NCI-H345 (cell line): ENCODE data around the gene IFNW1.
"Not testable (repeated sequence)": the region's sequence is repeated elsewhere in the genome, so short reads cannot be mapped to it uniquely, and the experiment has no call there.

Experiments used
- DNase-seq: peaks from one replicate; lab custom pipeline; 2025; lab: John Stamatoyannopoulos, UW

Gene IFNW1

GRCh38 chr9:21141427-21141882 is at the start of gene IFNW1:
Gene IFNW1 (minus strand): TSS chr9:21141832. CDS start chr9:21141570, 262 bp downstream.
- no peak for DNase-seq

DNA sequence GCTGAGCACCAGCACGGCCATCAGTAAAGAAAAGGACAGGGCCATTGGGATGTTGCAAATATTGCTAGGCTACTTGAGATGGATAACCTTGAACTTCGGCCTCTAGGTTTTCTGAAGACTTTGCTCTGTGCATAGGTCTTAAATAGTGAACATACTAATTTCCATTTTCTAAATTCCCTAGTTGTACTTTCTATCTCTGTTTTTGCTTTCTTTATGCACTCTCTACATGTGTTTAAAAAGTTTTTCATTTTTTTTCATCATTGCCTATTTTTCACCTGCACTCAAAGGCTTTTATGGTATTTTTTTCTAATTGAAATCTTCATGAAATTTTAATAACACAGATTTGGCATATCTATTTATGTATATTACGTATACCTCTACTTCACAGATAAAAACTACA is 45.9 kb upstream of the IFNW1 start, which contains the start of gene IFNA4:
IFNA4 (minus strand) TSS at position 101 of the 400 bp plus-strand sequence; CDS start at position 45, 56 bp downstream.
- not testable (repeated sequence) for DNase-seq

DNA sequence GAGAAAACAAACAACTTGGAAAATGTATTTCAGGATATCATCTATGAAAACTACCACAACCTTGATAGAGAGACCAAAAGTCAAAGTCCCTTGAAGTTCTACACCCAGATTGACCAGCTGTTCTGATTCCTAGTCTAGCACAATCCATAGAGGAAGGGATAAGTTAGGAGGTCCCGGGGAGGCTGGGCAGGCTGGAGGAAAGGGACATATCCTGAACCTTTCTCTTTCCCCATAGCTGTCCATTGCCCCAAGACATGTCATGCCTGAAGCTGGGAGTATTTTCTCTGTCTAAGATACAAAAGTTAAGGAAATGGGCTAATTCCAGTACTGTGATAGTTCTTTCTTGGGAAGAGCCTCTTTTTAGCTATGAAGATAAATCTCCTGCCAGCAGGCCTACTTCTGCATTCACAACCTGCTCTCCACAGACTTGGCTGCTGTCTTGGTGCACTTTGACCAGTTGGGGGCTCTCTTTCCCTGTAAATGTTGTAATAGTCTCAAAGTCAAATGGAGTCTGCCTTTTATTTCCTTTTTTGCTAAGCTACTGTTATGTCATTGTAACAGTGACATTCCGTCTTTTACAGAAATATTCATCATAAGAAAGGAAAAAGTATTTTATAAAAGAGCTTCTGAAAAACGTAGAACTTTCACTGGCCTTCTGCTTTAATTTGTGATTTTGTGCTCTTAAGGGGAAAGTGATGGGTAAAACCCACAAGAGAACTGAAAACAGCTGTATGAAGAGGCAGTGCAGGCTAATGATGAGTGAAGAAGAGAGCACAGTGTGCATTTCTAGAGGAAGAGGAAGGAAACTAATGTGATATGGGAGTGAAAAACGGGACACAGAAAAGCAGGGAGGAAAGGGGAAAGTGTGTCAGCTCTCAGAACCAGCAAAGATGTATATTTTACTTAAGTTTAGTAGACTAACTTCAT is 41.4 kb upstream of the IFNW1 start:
- DNase-seq, result not testable (repeated sequence)

GRCh38 chr9:21174671-21175070 is 33.0 kb upstream of the IFNW1 start:
- DNase-seq, result no peak

- DNase-seq, result no peak
These were observed 30.5 kb upstream of the IFNW1 start for GRCh38 chr9:21172156-21172555.

DNA sequence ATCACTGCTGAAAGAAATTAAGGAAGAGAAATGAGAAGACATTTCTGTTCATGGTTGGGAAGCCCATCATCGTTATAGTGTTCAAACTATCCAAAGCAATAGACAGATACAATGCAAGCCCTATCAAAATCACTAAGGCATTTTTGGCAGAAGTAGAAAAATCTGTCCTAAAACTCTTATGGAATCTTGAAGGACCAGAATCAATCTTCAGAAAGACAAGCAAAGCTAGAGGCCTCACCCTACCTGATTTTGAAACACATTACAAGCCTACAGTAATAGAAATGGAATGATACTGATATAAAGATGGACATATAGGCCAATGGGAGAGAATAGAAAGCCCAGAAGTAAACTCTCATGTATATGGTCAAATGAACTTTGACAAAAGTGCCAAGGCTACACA is 29.7 kb upstream of the IFNW1 start:
- no peak for DNase-seq

GRCh38 chr9:21166560-21166959 is 24.9 kb upstream of the IFNW1 start, which contains the start of gene IFNA21:
Gene IFNA21 (minus strand): TSS chr9:21166660. CDS start chr9:21166612, 48 bp downstream.
- DNase-seq, result not testable (repeated sequence)

DNA sequence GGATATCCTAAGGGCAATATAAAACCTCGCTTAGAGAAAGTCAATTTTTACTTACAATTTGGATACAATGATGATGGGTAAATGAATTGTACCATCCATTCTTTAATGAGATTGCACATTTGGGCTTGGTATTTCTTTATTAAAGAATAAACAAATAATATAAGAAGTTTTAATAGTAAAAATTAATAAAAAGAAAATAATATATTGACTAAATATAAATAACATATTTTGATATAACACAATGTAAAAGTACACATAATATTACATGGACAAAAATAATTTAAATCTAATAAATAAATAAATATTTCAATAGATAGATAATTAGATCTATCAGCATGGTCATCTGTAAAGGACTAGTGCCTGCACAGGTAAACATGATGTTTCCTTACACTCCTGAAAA is 23.9 kb upstream of the IFNW1 start:
- no peak for DNase-seq

DNA sequence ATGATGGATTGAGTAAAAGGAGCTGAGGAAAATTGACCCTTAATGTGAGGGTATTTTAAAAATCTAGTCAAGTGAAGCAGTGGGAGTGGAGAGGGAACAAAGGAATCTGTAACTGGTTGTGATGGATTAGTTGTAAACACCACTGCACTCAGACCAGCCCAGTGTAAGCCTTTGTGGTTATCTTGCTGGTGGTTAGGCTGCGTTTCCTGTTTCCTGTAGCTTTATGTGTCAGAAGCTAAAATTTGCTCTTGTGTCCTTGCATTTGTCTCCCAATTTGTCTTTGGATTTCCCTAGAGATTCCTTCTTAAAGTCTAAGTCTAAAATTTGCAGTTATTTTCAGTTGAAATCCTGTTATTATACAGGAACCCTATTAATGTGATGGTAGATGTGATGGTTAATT is 18.5 kb upstream of the IFNW1 start:
- DNase-seq, result no peak

DNA sequence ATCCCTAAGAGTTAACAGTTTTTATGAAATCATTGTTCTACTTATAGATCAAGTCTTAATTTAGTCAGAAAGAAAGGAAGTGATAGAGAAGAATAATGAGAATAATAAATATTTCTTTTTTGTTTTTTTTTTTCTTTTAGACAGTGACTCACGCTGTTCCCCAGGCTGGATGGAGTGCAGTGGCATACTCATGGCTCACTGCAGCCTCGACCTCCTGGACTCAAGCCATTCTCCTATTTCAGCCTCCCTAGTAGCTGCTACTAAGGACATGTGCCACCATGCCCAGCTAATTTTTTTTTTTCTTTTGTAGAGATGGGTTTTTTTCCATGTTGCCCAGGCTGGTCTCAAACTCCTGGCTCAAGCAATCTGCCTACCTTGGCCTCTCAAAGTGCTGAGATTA is 13.9 kb upstream of the IFNW1 start:
- no peak for DNase-seq

- DNase-seq, result peak; percentile 6
These were observed 12.5 kb upstream of the IFNW1 start for GRCh38 chr9:21154018-21154608.

DNA sequence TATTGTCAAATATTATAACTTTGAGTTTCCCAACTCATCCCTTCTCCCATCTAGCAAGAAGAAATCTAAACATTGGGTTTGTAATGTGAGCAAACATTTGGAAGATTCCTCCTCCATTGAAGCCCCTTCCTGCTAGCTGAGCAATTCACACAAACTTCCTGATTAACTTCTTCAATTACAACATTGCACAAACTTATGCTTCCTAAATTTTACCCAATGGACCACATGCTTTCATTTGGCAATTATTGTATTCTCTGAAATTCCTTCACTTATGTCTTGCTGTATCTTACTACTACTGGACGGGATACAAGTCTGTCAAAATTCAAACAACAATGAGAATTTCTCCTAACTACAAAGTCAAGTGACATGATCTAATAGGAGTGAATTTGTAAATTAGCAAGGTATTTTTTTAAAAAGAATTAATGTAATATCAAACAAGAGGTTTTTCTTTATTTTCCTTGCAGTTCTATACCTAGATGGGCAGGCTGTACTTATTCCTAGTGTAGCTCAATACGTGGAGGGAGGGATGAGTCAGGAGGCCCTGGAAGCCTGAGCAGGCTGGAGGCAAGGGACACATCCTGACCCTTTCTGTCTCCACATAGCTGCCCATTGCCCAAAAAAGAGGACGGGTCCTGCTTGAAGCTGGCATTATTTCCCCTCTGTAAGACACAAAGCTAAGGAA is 11.8 kb upstream of the IFNW1 start:
- no peak for DNase-seq

DNA sequence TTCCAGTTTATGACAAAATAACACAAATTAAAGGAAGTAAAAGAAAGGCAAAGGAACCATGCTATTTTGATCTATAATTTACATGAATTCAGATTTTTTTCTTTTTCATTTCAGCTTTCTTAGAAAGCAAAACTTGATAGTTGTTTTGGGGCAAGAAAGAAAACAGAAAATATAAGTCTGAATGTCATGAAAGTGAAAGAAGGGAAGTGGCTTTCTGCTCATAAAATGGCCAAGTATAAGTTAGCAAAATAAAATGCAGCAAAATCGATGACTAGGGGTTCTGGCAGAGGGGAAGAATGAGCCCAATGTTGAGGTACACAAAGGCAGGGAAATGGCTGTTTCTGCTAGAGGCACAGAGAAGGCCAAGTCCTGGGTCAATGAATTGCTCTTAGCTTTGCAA is 3.0 kb upstream of the IFNW1 start:
- DNase-seq, result no peak

DNA sequence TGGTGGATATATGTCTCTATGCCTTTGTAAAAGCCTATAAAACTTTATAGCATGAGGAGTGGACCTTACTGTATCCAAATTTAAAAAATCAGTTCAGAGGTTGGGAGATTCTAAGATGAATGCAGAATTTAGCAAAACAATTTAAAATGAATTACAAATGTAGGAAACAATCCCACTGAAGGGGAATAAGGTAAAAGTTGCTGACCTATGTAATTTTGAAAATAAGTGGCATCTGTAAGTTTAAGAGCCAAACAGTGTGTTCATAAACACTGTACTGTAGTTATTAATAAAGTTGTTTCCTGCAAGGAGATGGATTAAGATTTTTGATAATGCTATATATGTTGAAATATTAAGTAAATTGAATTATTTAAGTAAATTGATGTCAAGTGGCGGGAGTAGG is 4.6 kb downstream of the IFNW1 start:
- no peak for DNase-seq

DNA sequence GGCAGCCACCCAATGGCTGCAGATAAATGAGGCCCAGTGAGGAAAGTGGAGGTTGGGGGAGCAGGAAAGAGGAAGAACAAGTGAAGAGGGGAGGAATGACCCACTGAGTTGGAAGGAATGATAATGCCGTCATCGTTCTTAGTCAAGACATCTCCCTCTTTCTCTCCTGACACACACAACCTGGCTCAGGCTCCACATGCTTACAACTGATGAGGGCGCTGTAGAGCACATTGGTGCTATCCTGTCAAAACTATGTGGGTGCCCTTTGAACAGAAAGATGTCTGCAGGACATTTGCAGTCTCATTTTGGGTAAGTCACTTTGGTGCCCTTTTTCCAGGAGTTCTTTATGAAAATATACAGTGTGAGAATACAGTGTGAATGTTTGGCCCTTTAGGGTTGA is 5.9 kb downstream of the IFNW1 start:
- no peak for DNase-seq

DNA sequence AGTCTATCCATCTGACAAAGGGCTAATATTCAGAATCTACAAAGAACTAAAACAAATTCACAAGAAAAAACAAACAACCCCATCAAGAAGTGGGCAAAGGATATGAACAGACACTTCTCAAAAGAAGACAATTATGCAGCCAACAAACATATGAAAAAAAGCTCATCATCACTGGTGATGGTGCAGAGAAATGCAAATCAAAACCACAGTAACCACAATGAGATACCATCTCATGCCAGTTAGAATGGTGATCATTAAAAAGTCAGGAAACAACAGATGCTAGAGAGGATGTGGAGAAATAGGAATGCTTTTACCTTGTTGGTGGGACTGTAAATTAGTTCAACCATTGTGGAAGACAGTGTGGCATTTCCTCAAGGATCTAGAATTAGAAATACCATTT is 13.4 kb downstream of the IFNW1 start:
- DNase-seq, result not testable (repeated sequence)

DNA sequence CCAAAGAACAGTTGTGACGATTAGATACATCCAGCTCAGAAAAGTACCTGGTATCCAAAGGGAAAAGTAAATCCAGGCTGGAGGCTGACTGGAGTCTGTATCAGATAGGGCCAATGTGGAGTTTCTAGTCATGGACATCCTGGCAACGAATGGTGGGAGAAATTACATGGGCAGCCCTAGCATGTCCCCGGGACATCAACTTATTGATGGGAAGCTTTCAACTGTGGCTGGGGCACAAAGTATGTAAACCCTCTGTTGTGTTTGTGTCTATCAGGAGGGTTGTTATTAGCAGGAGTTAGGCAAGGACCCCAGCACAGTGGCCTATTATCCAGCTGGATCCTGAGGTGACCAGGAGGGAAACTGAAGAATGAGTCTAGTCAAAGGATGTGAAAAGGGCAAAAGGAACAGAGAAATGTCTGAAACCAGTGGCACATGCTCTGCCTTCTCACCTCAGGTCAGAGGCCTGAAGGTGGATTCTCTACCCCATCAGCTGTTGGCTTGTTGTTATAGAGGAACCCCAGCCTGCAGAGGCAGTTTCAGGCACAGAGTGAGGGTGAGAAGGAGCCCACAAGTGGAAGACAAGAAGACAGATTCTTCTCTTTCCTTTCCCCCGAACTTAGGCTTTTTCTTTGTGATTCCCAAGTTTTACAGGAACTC is 19.9 kb downstream of the IFNW1 start:
- no peak for DNase-seq

- no peak for DNase-seq
These were observed 20.6 kb downstream of the IFNW1 start for GRCh38 chr9:21121079-21121478.

GRCh38 chr9:21119093-21119770 is 22.4 kb downstream of the IFNW1 start:
- DNase-seq, result no peak

- DNase-seq, result no peak
These were observed 27.3 kb downstream of the IFNW1 start for GRCh38 chr9:21114311-21114710.
